NCI-H2171 treated with DMSO at 0.1 percent for 48 hours (cell line): ENCODE results near the gene PLA2G4E.

Source experiments
- DNase-seq: peaks from one replicate; lab custom pipeline; 2025; lab: John Stamatoyannopoulos, UW

Gene PLA2G4E

DNA sequence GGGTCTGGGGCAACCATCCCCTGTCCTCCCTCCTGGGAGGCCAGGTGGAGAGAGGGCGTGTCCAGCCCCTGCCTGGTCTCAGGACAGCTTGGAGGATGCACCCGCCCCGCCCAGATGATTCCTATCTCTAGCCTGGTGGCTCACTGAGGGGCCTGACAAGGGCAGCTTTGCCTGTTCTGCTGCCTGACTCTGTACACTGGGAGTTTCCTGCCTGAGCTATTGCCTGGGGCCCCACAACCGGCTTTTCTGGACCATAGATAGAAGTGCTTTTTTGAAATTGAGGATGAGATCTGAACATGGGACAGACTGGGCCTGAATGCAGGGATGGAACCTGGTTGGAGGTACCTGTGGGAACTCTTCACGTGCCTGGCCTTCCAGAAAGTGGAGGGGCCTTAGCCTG is 751 bp upstream of the PLA2G4E start:
- DNase-seq, result no peak

DNA sequence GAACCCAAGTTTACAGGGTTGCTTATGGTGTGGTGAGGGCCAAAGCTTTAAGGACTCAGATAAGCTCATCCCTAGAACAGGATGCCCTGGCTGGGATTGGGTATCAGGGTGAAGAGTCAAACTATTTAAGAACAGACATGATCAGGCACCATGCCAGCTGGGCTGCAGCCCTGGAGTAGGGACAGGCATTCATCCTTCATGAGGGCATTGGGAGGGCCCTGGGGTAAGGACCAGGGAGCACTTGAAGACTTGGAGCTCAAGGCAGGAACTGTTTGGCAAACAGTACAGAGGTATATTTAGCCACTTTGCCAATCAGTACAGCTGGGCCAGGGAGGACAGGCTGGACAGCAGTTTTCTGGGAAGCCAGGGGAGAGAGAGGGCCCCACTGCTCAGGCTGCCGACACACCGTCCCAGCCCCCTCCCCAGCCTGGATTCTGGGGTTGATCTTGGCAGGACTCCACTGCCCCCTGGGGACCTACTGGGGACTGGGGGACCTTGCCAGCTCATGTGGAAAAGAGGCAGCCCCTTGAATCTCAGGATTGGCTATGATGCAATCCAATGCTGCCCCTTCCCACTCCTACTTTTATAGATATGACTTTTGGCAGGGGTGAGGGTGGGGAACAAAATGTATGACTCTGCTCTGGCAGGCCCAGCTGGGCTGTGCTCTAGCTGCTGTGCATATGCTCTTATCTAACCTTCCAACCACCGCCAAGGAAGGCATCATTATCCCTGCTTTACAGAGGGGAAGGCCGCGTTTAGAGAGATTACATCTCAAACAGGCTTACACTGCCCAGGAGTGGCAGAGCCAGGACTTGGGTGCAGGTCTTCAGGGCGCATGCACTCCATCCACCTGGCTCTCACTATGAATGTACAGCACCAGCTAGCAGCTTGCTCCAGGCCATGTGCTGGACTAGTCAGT is 2.3 kb downstream of the PLA2G4E start:
- DNase-seq, result no peak

DNA sequence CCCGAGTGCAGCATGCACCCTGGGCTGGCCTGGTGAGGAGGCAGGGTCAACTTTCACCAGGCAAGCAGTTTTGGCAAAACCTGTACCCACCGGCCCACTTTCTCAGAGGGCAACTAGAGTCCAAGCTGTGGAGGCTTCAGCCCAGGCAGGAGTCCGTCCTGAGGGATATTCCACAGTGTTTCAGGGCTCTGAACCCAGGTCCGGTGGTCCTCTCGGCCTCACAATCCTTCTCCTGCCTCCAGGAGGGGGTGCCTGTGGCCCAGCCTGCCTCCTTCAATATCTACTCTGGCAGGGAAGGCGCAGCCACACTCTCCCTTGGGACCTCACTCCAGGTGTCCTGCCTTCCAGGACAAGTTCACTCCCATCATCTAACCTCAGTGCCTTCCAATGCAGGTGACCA is 3.9 kb downstream of the PLA2G4E start:
- DNase-seq, result no peak

DNA sequence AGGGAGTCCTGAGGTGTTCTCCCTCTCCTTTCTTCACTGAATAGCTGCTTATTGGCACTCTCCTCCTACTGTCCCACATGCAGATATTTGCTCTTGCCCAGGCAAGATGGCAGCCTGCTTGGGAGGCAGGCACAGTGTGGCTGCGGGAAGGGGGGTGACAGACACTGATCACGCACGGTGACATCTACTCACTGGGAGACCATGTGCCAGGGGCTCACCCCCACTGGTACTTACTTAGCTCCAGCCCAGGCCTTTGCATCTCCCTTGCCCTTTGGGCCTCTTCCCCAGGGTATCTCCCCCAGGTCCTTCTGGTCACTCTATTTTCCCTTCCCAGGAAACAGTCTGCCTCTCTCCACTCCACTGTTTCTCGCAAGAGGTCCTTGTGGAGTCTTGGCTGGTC is 6.4 kb downstream of the PLA2G4E start:
- no peak for DNase-seq

DNA sequence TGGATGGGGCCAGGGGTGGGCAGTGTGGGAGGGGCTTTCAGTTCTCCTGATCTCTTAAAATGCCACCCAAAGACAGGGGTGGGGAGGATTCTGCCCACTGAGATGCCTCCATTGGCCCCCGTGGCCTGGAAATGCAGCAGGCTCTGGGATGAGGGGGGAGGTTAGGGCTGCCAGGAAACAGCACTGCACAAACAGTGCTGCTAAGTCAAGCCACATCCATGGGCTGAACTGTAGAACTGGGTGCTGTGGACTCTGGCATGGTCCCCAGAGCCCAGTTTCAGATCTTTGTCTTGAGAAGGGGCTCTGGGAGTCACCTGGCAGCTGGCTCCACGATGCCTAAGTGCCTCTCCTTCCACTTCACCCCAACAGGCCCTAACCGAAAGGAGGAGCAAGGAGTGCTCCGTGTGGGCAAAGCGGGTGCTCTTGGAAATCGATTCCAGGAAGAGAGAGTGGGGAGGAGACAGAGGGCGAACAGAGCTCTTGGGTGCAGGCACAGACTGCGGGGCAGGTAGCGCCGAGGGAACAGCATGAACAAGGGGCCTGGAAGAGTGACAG is 7.8 kb downstream of the PLA2G4E start:
- no peak for DNase-seq

DNA sequence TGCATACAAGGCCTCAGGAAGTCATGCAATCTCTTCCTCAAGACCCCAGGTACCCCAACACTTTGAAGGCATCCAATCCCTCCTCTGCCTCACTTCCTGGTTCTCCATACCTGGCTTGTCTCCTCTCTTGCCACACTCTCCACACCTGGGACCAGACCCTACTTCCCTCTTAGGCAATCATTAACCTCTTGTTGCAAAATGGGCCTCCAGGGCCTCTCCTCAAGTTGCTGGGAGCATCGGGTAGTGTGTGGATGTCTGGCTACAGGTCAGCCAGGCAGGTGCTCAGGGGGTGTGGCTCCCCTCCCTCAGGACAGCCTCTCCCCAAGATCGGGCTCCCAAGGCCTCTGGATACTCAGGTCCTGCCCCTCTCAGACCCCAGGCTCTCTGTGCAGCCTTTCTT is 8.6 kb downstream of the PLA2G4E start:
- DNase-seq, result no peak

DNA sequence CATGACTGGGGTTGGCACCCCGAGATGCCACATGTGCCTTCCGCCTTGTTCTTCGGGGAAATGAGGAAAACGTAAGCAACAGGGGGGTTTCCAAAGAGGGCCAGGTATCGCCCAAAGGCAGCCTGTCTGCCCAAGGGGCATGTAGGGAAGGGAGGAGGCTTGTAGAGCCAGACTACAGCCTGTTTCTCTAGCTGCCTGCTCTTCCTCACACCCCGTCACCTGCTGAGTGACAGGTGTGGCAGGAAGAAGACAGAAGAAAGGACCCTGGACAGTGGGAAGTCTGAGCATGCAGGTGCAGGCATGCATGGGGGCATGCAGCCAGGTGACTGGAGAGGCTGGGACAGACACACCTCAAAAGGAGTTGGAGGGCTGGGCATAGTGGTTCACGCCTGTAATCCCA is 9.8 kb downstream of the PLA2G4E start:
- DNase-seq, result no peak

DNA sequence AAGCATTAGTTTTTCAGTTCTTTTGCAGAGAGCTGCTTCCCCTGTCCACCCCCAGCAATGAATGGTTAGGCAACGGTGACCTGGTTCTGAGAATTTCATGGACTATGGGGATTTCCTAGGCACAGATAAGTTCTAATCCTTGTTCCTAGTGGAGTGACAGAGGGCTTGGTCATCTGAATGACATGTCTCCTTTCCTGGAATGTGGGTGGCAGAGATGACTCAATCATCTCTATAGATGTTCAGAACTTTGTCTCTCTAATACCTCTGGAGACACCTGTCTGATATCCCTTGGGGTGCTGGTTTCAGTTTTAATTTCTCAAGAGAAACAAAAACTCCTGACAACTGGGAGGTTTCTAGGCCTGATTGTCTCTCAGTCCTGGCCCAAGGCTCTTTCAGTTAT is 10.4 kb downstream of the PLA2G4E start:
- DNase-seq, result no peak

DNA sequence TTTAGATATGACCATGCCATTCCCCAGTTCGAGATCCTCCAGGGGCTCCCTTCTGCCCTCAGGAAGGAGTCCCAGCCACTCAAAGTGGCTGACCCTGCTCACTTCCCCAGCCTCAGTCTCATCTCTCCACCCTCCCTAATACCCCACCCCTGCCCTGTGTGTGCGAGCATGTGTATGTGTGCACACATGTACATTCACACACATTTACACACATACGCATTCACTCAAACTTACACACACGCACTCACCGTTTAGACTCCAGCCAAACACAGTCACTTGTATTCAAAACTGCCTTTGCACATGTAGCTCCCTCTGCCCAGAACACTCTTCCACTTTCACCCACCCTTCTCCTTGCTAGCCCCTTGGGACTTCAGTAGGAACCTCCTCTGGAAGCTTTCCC is 11.4 kb downstream of the PLA2G4E start:
- DNase-seq, result no peak

DNA sequence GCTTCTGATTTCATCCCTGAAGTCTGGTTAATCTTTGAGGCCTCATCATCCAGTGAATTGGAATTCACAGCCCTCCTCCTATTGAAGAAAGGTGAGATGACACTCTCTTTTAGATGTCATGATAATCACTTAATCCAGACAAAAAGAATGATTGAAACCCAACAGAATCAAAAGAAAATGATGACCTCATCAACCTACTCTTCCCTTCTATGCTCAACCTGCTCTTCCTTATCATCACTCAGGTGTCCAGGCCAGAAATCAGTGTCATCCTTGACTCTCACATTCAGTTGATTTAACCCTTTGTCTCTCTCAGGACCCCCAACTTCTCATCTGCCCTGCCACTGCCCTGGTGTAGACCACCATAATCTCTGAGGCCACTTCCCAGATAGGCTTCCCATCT is 11.8 kb downstream of the PLA2G4E start:
- DNase-seq, result no peak

DNA sequence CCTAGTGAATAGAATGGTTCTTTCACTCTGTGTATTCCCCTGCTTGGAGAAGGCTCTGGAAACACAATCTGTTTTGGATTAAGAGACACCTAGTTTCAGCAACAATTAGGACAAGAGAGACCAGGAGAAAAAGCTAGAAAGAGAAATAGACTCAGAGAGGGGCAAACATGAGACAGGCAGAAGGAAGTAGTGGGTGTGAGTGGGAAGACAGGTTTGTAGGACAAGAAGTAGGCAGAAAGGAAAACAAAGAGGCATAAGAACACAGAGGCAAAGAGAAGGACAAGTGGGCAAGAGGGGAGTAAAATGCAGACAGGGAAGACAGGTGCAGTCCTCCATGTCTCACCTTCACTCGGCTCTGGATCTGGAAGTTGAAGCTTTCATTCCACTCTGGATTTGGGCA is 13.5 kb downstream of the PLA2G4E start:
- DNase-seq, result no peak

DNA sequence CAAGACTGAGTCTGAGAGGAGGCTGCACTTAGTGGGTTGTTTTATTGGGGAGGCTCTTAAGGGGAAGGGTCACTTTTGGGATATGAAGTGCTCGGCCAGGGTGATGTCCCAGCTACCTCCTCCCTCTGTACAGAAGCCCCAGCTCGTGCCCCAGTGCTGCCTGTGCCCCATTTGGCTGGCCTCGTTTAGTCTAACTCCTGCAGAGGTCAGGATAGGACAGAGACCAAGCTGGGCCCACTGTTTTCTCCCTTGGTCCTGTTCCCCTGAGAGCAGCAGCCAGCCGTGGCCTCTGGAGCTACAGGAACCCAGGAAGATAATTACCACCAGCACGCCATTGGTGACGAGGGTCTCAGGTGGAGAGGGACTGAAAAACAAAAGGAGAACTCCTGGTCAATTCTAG is 18.5 kb downstream of the PLA2G4E start:
- DNase-seq, result no peak

DNA sequence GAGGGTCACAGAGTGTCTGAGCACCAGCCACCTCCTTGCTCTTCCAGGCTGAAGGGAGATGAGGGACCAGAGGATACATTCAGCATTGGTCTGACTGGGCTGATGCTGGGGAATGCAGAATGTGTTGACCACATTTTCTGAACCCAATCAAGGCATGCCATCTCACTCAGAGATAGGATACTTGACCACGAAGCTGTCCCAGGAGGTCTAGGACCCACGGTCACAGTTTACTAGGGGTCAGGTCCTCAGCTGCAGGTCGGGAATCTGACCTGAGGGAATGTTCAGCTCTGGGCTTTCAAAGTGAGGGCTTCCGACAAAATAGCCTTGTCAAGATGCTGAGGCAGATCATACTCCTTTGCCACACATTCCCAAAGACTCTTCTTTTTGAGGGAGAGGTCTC is 19.6 kb downstream of the PLA2G4E start:
- DNase-seq, result no peak

DNA sequence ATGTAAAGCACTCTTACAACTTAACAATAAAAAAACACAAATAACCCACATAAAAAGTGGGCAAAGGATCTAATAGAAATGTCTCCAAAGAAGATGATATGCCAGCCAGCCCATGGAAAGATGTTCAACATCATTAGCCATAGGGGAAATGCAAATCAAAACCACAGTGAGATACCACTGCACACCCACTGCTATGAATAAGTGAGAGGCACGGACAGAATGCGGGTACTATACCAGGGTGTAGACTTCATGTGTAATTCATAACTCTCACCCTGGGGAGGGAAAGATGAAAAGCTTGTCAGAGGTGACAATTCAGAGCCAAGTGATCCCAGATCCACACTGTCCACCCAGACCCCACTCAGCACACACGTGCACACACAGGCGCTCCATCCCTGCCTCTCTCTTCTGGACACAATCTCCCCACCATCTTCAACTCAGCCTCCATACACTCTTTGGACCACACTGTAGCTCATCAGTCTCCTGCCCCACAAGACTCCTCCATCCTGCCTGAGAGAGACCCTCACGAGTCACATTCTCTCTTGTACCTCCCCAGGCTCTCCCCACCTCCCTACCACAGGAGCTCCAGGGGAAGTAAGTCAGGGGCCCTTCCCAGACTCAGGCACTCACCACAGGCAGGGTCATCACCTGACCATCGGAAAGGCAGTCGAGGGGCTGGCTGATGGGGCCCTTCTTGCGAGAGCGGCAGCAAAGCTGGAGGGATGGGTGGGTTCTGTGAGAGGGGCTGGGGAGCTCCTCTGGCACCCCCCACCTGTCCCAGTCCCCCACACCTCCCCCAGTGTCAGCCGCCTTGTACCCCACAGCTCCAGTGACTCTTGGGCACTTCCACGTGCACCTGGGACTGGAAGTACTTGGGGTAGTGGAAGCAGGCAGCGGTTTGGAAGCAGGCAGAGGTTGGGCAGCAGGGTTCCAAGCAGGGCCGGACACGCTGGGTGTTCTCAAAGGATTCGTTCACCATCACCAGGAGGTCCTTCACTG is 21.3 kb downstream of the PLA2G4E start:
- DNase-seq, result no peak

DNA sequence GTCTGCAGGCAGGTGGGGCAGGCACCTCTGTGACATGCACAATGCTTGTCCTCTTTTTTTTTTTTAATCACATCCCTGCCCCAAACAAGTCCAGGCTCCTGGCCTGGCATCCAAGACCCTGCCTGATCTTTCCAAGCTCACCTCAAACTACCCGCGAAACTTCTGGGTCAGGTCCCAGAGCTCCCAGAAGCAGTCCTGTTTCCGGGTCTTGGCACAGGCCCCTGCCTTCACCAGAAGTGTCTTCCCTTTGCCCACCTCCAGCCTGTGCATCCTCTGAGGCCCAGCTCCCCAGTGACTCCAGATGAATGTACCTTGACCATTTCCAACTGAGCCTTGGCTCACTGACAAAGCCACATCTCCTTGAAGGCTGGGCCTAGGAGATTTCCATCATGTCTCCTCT is 23.0 kb downstream of the PLA2G4E start:
- no peak for DNase-seq

DNA sequence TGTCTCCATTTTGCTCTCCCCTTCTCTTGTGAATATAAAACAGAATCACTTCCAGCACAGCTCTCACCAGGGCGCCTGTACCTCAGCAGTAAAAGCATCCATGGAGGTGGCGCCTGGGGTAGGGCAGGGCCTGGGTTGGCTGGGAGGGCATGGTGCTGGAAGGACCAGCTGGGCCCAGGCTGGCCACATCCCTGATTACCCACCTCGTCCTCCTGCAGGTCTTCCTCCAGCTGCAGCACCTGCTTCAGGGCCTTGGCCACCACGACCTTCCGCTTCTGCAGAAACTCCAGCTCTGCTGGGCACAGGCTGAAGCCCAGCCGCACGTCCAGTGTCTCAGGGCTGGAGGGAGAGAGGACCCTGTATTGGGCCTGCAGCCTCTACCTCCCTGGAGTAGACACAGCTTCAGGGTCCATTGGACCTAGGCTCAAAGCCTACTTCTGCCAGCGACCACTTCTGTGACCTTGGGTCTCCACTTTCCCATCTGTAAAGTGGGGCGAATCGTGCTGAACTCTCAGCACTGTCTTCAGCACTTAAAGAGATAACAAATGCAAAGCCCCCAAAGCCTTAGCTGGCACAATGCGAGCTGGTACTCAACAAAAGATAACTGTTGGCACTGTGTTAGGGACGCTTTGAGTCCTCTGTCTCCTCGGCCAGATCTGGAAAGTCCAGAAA is 23.8 kb downstream of the PLA2G4E start:
- DNase-seq, result no peak

DNA sequence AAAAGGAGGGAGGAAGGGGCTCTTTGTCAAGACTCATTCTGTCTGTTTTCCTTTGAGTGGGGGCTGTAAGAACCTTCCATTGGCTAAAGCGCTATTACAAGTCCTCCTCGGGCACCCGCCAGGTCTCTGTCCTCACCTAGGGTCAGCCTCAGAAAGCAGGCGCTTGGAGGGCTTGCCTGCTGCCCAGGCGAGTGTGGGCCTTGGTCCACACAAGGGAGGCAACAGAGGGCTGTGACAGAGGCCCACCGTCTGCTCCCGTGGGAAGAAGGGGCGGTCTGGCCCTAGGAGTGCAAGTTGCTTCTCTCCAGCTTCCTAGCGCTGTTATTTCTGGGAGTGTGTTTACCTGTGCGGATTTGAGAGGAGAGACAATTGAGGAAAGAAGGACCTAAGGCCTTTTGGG is 24.5 kb downstream of the PLA2G4E start:
- DNase-seq, result no peak

DNA sequence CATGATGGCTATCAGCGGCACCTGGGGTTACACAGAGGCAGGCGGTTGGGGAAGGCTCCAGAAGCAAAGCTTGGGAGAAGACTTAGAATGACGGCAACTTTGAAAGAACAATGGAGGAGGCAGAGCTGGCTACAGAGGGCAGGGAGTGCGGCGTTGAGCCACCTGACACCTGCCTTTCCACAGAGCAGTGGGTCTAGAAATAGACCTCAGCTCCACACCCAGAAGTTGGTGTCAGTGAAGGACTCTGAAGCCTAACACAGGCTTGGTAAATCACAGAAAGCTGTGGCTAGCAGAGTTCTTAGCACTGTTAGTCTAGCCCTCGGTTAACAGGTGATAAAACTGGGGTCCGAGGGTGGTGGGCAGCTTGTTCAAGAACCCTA is 25.4 kb downstream of the PLA2G4E start:
- no peak for DNase-seq

DNA sequence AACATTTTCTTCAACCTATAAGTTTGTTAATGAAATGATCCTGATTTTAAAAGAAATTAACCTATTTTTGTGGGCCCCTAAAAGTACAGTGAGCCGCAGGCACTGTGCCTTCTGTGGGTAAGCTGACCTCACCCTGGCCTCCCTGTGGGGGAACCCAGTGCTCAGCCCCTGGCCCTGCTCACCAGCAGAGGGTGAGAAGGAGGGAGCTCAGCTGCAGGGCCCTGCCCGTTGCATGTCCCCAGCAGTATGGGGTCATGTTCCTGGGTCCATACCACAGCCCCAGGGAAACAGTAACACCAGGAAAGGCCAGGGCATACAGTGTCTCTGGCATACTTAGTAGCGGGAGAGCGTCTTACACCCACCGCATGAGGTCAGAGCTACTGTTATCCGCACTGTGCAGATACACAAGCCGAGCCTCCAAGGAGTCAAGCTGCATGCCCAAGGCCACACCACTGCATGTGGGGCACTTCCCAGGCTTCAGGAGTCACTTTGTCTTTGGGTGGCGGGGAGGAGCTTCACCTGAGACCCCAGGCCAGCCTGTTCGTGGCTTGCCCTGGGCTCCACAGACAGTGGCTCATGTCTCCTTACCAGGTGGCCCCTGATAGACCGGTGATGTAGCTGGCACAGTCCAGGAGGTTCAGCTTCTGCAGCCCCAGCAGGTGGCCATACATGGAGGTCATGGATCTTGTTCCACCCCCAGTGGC is 25.9 kb downstream of the PLA2G4E start:
- DNase-seq, result no peak

DNA sequence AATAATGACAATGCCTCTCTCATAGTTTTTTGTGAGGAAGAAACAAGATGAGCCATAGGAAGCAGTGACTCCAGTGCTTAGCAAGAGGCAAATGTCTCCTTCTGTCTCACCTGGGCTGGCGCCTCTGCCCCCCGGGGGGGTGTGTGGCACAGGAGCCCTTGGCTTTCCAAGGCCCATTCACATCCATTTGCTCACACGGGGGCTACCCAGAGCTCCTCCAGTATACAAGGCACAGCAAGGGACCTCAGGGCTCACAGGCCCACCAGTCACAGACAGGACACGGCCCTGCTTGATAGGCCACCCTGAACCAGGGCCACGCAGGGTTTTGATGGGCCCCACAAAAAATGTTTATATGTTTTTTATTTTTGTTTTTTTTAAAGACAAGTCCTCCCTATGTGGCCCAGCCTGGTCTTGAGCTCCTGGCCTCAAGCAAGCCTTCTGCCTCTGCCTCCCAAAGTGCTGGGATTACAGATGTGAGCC is 26.6 kb downstream of the PLA2G4E start:
- no peak for DNase-seq

DNA sequence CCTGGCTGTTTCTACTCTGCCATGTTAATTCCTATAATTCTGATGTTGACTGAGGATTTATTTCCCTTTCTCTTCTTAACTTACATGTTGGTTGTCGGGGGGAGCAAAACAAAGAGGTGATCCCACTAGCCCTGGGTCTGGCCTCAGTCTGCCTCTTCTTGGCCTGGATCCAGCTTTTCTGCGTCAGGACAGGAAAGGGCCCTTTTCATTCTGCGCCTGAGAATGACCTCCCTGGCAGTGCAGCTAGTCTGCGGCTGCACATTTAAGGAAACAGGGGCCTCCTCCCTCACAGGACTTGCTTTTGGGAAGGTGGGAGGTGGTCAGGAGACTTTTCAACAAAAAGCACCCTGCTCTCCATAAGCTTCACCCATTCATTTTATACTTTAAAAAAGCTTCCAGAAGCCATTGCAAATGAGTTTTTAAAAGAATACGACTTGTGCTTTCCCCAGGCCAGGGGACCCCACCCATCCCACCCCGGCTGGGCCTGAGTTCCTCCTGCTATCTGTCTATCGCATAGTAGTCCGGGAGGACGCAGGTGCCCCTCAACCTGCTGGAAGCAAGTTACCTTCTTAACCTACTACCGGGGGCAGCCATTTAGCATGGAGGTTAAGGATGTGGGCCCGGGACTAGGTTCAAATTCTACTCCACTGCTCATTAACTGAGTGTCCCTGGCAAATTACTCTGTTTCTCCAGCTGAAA is 27.2 kb downstream of the PLA2G4E start:
- no peak for DNase-seq
